ENCODE data around the gene FOLR3.
"Not testable (repeated sequence)": the region's sequence is repeated elsewhere in the genome, so short reads cannot be mapped to it uniquely, and the experiment has no call there.

The FOLR3 gene

DNA sequence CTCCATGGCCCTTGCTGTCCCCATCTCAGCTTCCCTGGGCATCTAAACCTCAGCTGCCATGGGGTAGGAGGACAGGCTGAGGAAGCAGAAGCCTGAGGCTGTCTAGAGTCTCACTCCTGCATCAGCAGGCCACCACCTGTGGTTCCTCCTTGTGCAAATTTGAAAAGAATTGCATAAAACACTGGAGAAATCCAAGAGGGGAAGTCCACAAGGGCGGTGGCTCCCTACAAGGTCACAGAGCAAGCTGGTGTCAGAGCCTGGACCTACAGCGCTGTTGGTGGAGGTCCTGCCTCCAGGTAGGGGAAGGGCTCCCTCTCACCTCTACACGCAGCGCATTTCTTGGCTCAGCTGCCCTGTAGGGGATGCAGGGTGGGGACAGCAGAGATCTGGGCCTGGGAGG, at the start of gene FOLR3:
Gene FOLR3, plus strand, starts transcription at position 253 of the 400 bp plus-strand sequence. CDS start 228 bp downstream, outside the sequence.
- H3K4me3 ChIP-seq (ENCODE audit: control insufficient read depth, low read depth, low read length); DNase-seq (ENCODE audit: low read depth): not testable (repeated sequence)

DNA sequence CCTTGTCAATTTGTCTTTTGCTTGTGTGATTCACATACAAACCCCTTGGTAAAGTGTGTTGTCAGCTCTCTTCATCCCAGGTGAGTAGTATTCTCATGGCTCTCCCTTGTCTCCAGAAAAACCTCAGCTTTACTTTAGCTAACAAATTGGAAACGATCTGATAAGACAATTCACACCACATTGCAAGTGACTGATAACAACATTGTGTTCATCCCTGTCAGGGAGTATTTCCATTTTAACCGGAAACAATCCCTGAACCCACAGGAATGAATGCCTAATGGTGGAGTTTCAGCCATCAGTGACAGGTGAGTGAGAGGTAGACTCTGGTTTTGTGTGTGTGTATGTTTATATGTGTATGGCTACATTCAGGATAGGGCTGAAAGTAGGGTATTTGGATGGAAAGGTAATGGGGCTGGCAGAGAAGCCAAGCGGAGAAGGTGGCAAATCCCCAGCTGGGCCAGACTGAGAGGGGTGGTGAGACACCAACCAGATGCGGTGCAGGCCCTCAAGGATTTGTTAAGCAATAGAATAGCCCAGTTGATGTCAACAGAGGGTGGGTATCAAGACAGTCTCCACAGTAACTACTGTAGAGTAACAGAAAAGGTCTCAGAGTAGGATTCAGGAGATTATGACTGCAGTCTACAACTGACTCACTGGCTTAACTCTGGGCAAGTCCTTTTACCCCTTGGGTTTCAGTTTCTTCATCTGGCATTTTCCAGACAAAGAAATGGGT, 47.3 kb upstream of the FOLR3 start:
- TF ChIP-seq, protein P1, sequence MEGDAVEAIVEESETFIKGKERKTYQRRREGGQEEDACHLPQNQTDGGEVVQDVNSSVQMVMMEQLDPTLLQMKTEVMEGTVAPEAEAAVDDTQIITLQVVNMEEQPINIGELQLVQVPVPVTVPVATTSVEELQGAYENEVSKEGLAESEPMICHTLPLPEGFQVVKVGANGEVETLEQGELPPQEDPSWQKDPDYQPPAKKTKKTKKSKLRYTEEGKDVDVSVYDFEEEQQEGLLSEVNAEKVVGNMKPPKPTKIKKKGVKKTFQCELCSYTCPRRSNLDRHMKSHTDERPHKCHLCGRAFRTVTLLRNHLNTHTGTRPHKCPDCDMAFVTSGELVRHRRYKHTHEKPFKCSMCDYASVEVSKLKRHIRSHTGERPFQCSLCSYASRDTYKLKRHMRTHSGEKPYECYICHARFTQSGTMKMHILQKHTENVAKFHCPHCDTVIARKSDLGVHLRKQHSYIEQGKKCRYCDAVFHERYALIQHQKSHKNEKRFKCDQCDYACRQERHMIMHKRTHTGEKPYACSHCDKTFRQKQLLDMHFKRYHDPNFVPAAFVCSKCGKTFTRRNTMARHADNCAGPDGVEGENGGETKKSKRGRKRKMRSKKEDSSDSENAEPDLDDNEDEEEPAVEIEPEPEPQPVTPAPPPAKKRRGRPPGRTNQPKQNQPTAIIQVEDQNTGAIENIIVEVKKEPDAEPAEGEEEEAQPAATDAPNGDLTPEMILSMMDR (IDR thresholded peaks at IDR 0.05; ENCODE audit: control insufficient read depth, insufficient read depth, low read depth, low read length, missing control alignments): no peak
- H3K4me3 ChIP-seq (ENCODE audit: control insufficient read depth, low read depth, low read length): no peak overlapping the region
- DNase-seq (ENCODE audit: low read depth): no peak

DNA sequence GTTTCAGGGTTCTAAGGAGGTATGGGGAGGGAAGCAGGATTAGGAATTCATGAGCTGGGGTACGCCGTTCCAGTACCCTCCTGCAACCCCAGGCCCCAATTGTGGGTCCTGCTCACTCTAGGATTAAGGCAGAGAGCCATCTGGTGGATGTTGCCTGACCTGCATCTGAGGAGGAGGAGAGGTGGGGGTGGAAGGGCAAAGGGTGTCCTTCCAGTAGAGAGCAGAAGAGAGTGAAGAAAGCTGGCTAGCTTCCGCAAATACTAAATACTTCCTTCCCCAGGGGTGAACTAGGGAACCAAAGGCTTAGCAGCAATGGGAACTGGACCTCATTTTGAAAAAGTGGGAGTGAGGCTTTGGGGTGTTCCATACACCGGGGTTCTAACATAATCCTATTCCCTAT, 44.2 kb upstream of the FOLR3 start:
- H3K4me3 ChIP-seq (ENCODE audit: control insufficient read depth, low read depth, low read length): no peak overlapping the region
- TF ChIP-seq, protein P1 (IDR thresholded peaks at IDR 0.05; ENCODE audit: control insufficient read depth, insufficient read depth, low read depth, low read length, missing control alignments): peak; percentile 89
- no peak for DNase-seq (ENCODE audit: low read depth)

DNA sequence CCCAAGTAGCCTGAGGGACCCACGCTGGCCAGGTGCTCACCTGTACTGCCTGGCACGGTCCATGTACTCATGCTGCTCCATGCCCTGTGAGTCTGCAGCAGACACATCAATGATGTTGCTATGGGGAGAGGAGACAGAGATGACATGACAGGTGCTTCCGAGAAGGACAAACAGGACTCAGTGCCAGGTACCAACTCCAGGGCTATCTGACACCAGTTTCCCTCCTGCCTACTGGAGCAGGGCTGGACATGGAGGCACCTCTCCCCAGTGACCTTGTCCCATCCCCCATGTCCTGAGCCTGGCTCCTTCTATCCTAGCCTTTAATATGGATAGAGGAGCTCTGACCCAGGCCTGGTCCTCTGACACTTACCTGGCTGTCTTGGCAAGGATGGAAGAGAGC, 36.8 kb upstream of the FOLR3 start:
- H3K4me3 ChIP-seq (ENCODE audit: control insufficient read depth, low read depth, low read length): no peak overlapping the region
- no peak for DNase-seq (ENCODE audit: low read depth)
- TF ChIP-seq, protein P1 (IDR thresholded peaks at IDR 0.05; ENCODE audit: control insufficient read depth, insufficient read depth, low read depth, low read length, missing control alignments): no peak

DNA sequence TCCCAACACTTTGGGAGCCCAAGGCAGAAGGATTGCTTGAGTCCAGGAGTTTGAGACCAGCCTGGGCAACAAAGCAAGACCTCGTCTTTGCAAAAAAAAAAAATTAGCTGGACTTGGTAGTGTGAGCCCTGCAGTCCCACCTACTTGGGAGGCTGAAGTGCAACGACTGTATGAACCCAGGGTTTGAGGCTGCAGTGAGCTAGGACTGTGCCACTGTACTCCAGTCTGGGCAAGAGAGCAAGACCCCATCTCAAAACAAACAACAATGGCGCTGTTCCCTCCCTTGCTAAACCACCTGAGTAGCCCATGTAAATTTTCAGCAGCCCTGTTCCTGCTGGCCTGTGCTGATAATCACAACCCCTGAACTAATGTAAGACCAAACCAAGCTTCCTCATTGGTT, 35.5 kb upstream of the FOLR3 start:
- no peak overlapping the region for H3K4me3 ChIP-seq (ENCODE audit: control insufficient read depth, low read depth, low read length)
- TF ChIP-seq, protein P1 (IDR thresholded peaks at IDR 0.05; ENCODE audit: control insufficient read depth, insufficient read depth, low read depth, low read length, missing control alignments): no peak
- DNase-seq (ENCODE audit: low read depth): no peak

DNA sequence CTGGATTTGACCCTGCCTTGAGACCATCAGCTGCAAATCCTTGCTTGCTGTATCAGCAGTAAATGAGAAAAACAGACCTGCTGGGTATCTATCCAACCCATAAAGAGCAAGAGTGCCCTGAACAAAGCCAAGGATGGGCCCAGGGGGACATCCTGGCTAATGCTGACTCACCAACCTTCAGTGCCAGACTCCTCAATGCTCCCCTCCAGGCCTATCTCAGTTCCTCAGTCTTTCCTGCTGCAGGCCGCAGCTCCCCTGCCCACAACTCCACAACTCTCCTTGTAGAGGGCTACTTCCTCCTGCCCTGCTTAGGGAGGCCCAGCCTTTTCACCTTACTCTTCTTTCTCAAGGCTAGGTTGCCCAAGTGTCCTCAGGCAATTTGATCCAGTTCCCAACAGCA, 35.1 kb upstream of the FOLR3 start:
- TF ChIP-seq, protein P1 (IDR thresholded peaks at IDR 0.05; ENCODE audit: control insufficient read depth, insufficient read depth, low read depth, low read length, missing control alignments): no peak
- no peak overlapping the region for H3K4me3 ChIP-seq (ENCODE audit: control insufficient read depth, low read depth, low read length)
- DNase-seq (ENCODE audit: low read depth): no peak

DNA sequence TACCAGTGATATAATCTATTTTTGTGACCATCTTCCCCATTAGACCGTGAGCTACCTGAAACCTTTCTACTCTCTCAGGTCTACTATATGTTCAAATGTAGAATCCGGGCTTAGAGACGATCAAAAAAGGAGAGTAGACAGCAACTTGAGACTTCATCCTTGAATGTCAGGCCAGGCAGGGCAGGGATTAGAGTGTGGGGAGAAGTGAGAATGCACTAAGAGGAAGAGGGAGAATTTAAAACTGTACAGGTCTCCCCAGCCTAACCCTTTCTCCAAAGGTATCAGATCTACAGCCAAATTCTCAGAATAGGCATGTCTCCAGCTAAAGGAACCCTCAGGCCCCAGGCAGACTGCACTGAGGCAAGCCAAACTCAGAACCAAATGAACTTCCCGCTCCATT, 33.4 kb upstream of the FOLR3 start:
- TF ChIP-seq, protein P1 (IDR thresholded peaks at IDR 0.05; ENCODE audit: control insufficient read depth, insufficient read depth, low read depth, low read length, missing control alignments): no peak
- peak overlapping the region; percentile 87 for H3K4me3 ChIP-seq (ENCODE audit: control insufficient read depth, low read depth, low read length)
- no peak for DNase-seq (ENCODE audit: low read depth)

Measured in AG09309 (cell line).